SK-N-MC (cell line): ENCODE results near the gene LRP5.

Experiments used
- EZH2 ChIP-seq: fragments of 200-600 bp; sonication (generic); IDR thresholded peaks from one replicate; pipeline ENCODE4 v1.6.1; 2017; ENCODE audit warnings: antibody characterized with exemption
- FOXP2 ChIP-seq: optimal IDR thresholded peaks from 2 replicates; pipeline ENCODE3; 2011; ENCODE audit warnings: mild to moderate bottlenecking, moderate library complexity; ENCODE audit not compliant: insufficient read depth; ENCODE audit errors: extremely low read length, control extremely low read depth
- POLR2AphosphoS5 ChIP-seq: IDR thresholded peaks from 2 replicates; pipeline ENCODE4 v1.6.1; 2012; ENCODE audit warnings: mild to moderate bottlenecking, low read depth, low read length, borderline replicate concordance

- no peak for TF ChIP-seq POLR2AphosphoS5
- no peak for TF ChIP-seq EZH2
- TF ChIP-seq FOXP2 = no peak
Observed at GRCh38 chr11:68370211-68371111, 58.1 kb downstream of the LRP5 start.
